HG03025 (cell line): ENCODE data around the gene ELOA.
"Not testable (repeated sequence)": the region's sequence is repeated elsewhere in the genome, so short reads cannot be mapped to it uniquely, and the experiment has no call there.

Experiments used
- ATAC-seq: cut with Tn5 transposase; IDR thresholded peaks from one replicate; pipeline ENCODE4 v1.9.1; 2021; ENCODE audit warnings: mild to moderate bottlenecking, moderate library complexity; ENCODE audit not compliant: unreplicated experiment, low FRiP score

The ELOA gene

GRCh38 chr1:23799570-23800399, 56.5 kb downstream of the ELOA start:
- no peak for ATAC-seq

- peak; percentile 80 for ATAC-seq
Observed at GRCh38 chr1:23800400-23801337, 57.4 kb downstream of the ELOA start, which contains the start of gene GALE. TSS of gene GALE (minus strand) at chr1:23800754. CDS start at chr1:23799007, 1,747 bp downstream.

GRCh38 chr1:23801338-23801748, 58.1 kb downstream of the ELOA start:
- no peak for ATAC-seq

GRCh38 chr1:23801876-23802275, 58.6 kb downstream of the ELOA start:
- ATAC-seq: no peak

GRCh38 chr1:23802809-23803342, 59.6 kb downstream of the ELOA start:
- not testable (repeated sequence) for ATAC-seq

- ATAC-seq: no peak
Observed at GRCh38 chr1:23803674-23804073, 60.4 kb downstream of the ELOA start.

- no peak for ATAC-seq
Observed at GRCh38 chr1:23804183-23804835, 61.0 kb downstream of the ELOA start.

- ATAC-seq: no peak
Observed at GRCh38 chr1:23805025-23805424, 61.8 kb downstream of the ELOA start.

GRCh38 chr1:23806280-23806679, 63.0 kb downstream of the ELOA start:
- ATAC-seq: no peak

GRCh38 chr1:23807453-23807852, 64.2 kb downstream of the ELOA start:
- ATAC-seq: no peak

- ATAC-seq: no peak
Observed at GRCh38 chr1:23809751-23810171, 66.5 kb downstream of the ELOA start.

- ATAC-seq: no peak
Observed at GRCh38 chr1:23810818-23811540, 67.7 kb downstream of the ELOA start.
